Activated B cell treated with CpG ODN at 0.5 μM for 24 hours (primary cell): ENCODE measurements around the gene BLZF1. TPM values are rescaled to one million over a fixed set of nuclear protein-coding genes. Genes with fewer than 3 reads are reported as not detected.

Experiments
- ATAC-seq: fragments of 200-7000 bp; cut with Tn5 transposase; one replicate; pipeline ENCODE4 v1.10.0; 2021; ENCODE audit warnings: low read depth, mild to moderate bottlenecking, moderate library complexity
- CTCF ChIA-PET: fragments of 350-600 bp; sonication (Branson Sonifier 250); formaldehyde crosslinking; loops from one replicate; lab custom pipeline; 2021; ENCODE audit warnings: antibody characterized with exemption; lab: Charles Lee
- POLR2A ChIA-PET: fragments of 350-600 bp; sonication (Branson Sonifier 250); formaldehyde crosslinking; loops from one replicate; lab custom pipeline; 2021; ENCODE audit warnings: antibody characterized with exemption; lab: Charles Lee
- DNase-seq: peaks from one replicate; pipeline ENCODE4 v3.0.0; 2022
- H3K27ac Mint-ChIP-seq: one replicate; pipeline ENCODE4 v1.8.0; 2020; ENCODE audit warnings: mixed read lengths
- H3K27me3 Mint-ChIP-seq: one replicate; pipeline ENCODE4 v1.8.0; 2021; ENCODE audit warnings: mixed read lengths
- H3K36me3 Mint-ChIP-seq: one replicate; pipeline ENCODE4 v1.8.0; 2021; ENCODE audit warnings: low read depth, mixed read lengths
- H3K4me1 Mint-ChIP-seq: one replicate; pipeline ENCODE4 v1.8.0; 2021; ENCODE audit warnings: mixed read lengths
- H3K4me3 Mint-ChIP-seq: one replicate; pipeline ENCODE4 v1.8.0; 2020; ENCODE audit warnings: mild to moderate bottlenecking, mixed read lengths
- H3K9me3 Mint-ChIP-seq: one replicate; pipeline ENCODE4 v1.8.0; 2020; ENCODE audit warnings: mixed read lengths
- CTCF ChIP-seq: fragments of 200-600 bp; IDR thresholded peaks from one replicate; pipeline ENCODE4 v1.8.0; 2022; ENCODE audit warnings: antibody characterized with exemption, mild to moderate bottlenecking
- intact Hi-C: fragments of 100-400 bp; cut with micrococcal nuclease; formaldehyde crosslinking; loops from one replicate; pipeline ENCODE4 v1.15.1; 2024
- total RNA-seq: library from RNA; stranded (reverse); gene quantifications from 2 replicates; pipeline ENCODE4 v1.2.3, GENCODE V29; 2022

BLZF1 gene
- 13.8 and 14.3 TPM in 2 replicates for total RNA-seq

- intact Hi-C loops: loop anchor here (1.0 to 10.0 kb wide), 15 partner anchors 118 to 1944 kb away; partner anchors contain the start of genes ATP1B1, FMO4, GORAB and KIFAP3
- ChIA-PET CTCF (interaction anchor here (0.8 to 1.7 kb wide), 4 partner anchors 19 to 1025 kb away, joined by 3 to 10 read pairs (median 4); no protein-coding TSS in a partner anchor), POLR2A (interaction anchor here (0.6 to 2.3 kb wide), 7 partner anchors 118 to 1432 kb away, joined by 3 to 15 read pairs (median 5); partner anchors contain the start of genes METTL18, SCYL3 and SLC19A2)
- H3K4me1 Mint-ChIP-seq: peaks cover 18% of the 10 kb centered on the region
- peaks cover 6% of the 10 kb centered on the region for H3K9me3 Mint-ChIP-seq
- no peaks in the 10 kb centered on the region for H3K27me3 Mint-ChIP-seq
- DNase-seq (peak; percentile 94), ATAC-seq (peak; percentile 99)
- no peak within 1 kb of the TSS for H3K27ac Mint-ChIP-seq
- H3K4me3 Mint-ChIP-seq: peak within 1 kb of the TSS; percentile 56
- no peak for TF ChIP-seq CTCF
- H3K36me3 Mint-ChIP-seq: peaks cover 24% of the 10 kb centered on the region
Measured at GRCh38 chr1:169367686-169368405, at the start of gene BLZF1, which contains the start of gene NME7. Gene BLZF1, plus strand, starts transcription at chr1:169368195. Its CDS starts 1,328 bp downstream, at chr1:169369523. Gene NME7, minus strand, starts transcription at chr1:169367797. Its CDS starts 87 bp downstream, at chr1:169367710.

- ChIA-PET POLR2A (no interaction called here), CTCF (no interaction called here)
- no peaks in the 10 kb centered on the region for H3K27me3 Mint-ChIP-seq
- no peak for TF ChIP-seq CTCF
- H3K36me3 Mint-ChIP-seq: peaks cover 5% of the 10 kb centered on the region
- no peak for ATAC-seq
- H3K27ac Mint-ChIP-seq: no peak overlapping the region
- no peak overlapping the region for H3K4me3 Mint-ChIP-seq
- H3K9me3 Mint-ChIP-seq: no peaks in the 10 kb centered on the region
- no peak for DNase-seq
- H3K4me1 Mint-ChIP-seq: no peaks in the 10 kb centered on the region
- intact Hi-C loops: no loop called here
Measured at GRCh38 chr1:169318536-169319244, 49.3 kb upstream of the BLZF1 start.

GRCh38 chr1:169321539-169321938 is 46.5 kb upstream of the BLZF1 start:
- peaks cover 6% of the 10 kb centered on the region for H3K4me1 Mint-ChIP-seq
- ATAC-seq (no peak), DNase-seq (no peak)
- no peak for TF ChIP-seq CTCF
- H3K27ac Mint-ChIP-seq: no peak overlapping the region
- H3K4me3 Mint-ChIP-seq: no peak overlapping the region
- H3K27me3 Mint-ChIP-seq: no peaks in the 10 kb centered on the region
- ChIA-PET CTCF (no interaction called here), POLR2A (no interaction called here)
- peaks cover 7% of the 10 kb centered on the region for H3K36me3 Mint-ChIP-seq
- intact Hi-C loops: no loop called here
- H3K9me3 Mint-ChIP-seq: no peaks in the 10 kb centered on the region

- CTCF ChIA-PET: no interaction called here
- Mint-ChIP-seq H3K36me3 (peaks cover 7% of the 10 kb centered on the region), H3K4me1 (peaks cover 12% of the 10 kb centered on the region), H3K27me3 (no peaks in the 10 kb centered on the region), H3K4me3 (no peak overlapping the region), H3K27ac (no peak overlapping the region), H3K9me3 (no peaks in the 10 kb centered on the region)
- no peak for ATAC-seq
- TF ChIP-seq CTCF: no peak
- intact Hi-C loops: no loop called here
- no peak for DNase-seq
- POLR2A ChIA-PET: no interaction called here
Measured at GRCh38 chr1:169322138-169322537, 45.9 kb upstream of the BLZF1 start.

DNA sequence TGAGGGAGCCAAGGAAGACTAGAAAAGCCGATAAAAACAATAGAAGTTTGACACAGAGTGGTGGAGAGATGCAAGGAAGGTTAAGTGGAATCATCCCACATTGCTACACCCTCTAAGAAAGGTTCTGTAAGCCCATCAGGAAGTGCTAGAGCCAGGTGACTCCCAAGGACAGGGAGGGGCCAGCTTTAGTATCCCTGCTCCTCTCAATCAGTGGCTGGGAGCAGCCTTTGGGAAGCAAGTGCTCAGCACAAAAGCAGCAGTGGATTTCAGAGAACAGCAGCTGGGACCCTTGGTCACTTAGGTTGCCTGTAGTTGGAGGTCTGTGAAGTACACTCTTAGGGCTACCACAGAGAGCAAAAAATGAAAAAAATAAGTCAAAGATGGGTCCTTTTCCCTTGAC is 42.9 kb upstream of the BLZF1 start:
- TF ChIP-seq CTCF: no peak
- POLR2A ChIA-PET: no interaction called here
- no peak overlapping the region for H3K4me3 Mint-ChIP-seq

More for the DNA sequence above, 42.9 kb upstream of the BLZF1 start:
- intact Hi-C loops: no loop called here
- Mint-ChIP-seq H3K27me3 (no peaks in the 10 kb centered on the region), H3K4me1 (peaks cover 17% of the 10 kb centered on the region), H3K36me3 (peaks cover 18% of the 10 kb centered on the region), H3K9me3 (peaks cover 10% of the 10 kb centered on the region), H3K27ac (no peak overlapping the region)
- DNase-seq (no peak), ATAC-seq (no peak)
- CTCF ChIA-PET: no interaction called here
